ENCODE measurements around the gene TIE1.
A peak's percentile ranks its signal among the peaks of the same experiment; 100 is the strongest.
"Not testable (repeated sequence)": the region's sequence is repeated elsewhere in the genome, so short reads cannot be mapped to it uniquely, and the experiment has no call there.

Gene TIE1

DNA sequence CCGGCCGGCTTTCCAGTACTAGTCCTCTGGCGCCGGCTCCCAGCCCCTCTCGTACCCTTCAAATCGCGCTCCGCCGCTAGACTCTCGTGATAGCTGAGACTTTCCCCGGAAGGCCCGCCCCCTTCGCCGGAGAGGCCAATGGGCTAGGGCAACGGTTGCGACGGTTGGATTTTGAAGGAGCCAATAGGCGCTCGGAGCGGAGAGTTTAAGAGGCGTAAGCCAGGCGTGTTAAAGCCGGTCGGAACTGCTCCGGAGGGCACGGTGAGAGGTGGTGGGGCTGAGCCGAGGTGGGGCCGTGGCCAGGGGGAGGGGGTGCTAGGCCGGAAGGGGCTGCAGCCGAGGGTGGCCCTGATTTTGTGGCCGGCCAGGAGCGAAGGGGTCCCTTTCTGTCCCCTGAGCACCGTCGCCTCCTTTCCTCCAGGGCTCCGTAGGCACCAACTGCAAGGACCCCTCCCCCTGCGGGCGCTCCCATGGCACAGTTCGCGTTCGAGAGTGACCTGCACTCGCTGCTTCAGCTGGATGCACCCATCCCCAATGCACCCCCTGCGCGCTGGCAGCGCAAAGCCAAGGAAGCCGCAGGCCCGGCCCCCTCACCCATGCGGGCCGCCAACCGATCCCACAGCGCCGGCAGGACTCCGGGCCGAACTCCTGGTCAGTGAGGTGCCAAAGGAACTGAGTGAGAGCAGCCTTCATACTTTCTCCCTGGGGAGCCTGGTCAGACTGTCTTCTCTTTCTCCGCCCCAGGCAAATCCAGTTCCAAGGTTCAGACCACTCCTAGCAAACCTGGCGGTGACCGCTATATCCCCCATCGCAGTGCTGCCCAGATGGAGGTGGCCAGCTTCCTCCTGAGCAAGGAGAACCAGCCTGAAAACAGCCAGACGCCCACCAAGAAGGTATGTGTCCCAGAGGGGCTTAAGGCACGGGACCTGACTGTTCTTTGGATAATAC, 58.2 kb downstream of the TIE1 start, which contains the start of gene CDC20:
CDC20 (plus strand) TSS at position 236 of the 948 bp plus-strand sequence; CDS start at position 471, 235 bp downstream.
- DNase-seq (ENCODE audit: low read depth in 2 of 3, low spot score in 2 of 3): peak; percentile 97 to 98 (median 97)

DNA sequence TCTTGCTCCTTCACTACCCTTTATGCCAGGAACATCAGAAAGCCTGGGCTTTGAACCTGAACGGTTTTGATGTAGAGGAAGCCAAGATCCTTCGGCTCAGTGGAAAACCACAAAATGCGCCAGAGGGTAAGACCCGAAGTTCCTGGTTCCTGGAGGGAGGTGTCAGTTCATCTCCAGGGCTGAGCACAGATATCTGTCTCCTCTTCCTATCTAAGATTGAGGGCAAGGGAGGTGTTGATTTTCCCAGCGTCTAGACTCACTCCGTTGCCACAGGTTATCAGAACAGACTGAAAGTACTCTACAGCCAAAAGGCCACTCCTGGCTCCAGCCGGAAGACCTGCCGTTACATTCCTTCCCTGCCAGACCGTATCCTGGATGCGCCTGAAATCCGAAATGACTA, 58.9 kb downstream of the TIE1 start:
- DNase-seq (ENCODE audit: low read depth in 2 of 3, low spot score in 2 of 3): no peak

DNA sequence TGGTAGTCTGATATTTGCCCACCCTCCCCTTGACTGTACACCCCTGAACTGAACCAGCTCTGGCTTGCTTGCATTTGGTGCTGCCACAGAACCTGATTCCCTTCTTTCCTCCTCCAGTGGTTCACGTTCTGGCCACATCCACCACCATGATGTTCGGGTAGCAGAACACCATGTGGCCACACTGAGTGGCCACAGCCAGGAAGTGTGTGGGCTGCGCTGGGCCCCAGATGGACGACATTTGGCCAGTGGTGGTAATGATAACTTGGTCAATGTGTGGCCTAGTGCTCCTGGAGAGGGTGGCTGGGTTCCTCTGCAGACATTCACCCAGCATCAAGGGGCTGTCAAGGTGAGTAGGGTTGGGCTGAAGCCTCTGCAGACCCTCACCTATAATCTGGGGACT, 59.8 kb downstream of the TIE1 start:
- no peak for DNase-seq (ENCODE audit: low read depth in 2 of 3, low spot score in 2 of 3)

DNA sequence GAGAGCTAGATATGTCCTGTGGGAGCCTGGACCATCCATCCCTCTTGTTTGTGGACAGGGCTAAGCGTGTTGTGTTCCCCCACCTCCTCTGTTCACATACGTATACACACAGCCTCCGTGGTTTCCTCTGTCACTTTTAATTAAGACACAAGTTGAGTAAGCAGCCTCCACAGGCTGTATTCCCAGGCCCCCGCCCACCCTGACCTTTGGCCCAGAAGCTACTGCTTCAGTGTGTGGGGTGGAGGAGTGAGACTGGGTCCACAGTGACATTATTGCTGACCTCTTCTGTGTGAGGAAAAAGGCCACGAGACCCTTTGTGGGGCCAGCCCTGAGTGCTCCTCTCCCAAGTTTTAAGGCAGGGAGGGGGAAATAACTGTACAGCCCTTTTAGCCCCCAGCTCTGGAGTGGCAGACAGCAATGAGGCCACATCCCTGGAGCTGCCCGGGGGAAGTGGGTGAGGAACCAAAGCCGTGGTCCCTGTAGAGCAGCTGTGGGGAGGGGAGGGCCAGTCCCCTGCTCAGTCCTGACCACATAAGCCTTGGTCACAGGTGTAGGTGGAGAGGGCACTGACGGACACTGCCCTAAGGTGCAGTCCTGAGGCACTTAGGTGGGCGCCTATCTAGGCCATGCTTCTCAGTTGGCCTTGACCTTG, 62.6 kb downstream of the TIE1 start:
- no peak for DNase-seq (ENCODE audit: low read depth in 2 of 3, low spot score in 2 of 3)

DNA sequence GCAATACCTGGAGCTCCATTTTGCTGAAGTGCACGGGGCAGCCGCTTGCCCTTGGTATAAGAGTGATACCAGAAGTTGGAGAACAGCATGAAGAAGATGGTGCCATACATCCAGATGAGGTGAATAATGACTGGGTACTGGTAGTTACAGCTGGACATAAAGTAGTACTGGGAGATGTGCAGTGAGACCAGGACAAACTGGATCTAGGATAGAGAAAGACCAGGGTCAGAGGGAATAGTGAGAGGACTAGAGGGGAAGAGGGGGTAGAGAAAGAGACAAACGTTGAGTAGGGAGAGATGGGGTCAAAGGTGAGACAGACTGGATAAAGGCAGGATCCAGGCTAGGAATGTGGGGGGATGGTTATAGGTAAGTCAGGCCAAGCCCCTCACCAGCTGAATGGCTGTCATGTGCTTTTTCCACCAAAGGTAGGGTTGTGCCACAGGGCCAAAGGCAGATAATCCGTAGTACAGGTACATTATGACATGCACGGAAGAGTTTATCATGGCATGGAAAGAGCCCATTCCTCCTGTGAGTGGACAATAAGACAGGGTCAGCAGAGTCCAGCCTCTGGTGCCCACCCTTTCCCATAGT, 63.2 kb downstream of the TIE1 start:
- DNase-seq (ENCODE audit: low read depth in 2 of 3, low spot score in 2 of 3): no peak

DNA sequence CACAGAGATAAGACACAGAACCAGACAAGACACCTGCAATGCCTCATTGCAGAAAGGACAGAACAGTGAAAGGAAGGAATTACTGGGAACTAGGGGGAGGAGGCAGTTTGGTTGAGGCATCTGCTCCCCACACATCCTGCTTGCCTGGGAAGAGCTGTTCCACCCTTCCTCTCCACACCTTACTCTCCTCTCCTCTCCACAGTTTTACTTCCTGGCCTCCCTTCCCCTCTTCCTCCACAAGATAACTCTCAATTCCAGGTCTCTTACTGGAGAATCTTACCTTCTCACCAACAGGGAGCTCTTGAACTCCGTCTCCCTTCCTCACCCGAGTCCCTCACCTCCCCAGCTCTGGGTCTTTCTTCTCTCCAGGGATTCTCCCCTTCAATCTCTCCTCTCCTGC, 64.9 kb downstream of the TIE1 start:
- no peak for DNase-seq (ENCODE audit: low read depth in 2 of 3, low spot score in 2 of 3)

DNA sequence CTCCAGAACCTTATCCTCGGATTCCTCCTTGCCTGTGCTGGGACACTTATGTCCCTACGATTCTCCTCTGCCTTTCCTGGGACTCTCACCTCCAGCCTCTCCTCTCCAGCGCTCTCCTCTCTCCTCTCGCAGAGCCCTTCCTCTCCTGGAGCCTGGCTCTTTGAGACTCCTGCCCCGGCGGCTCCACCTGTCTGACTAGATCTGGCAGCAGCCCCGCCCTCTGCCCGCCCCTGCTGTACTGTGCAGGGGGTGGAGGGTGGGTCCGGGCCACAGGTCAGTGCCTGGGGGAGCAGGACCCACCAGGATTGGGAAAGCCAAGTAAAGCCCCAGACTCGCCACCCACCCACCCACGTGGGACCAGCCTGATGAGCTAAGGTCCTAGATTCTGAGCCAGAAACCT, 65.4 kb downstream of the TIE1 start:
- no peak for DNase-seq (ENCODE audit: low read depth in 2 of 3, low spot score in 2 of 3)

DNA sequence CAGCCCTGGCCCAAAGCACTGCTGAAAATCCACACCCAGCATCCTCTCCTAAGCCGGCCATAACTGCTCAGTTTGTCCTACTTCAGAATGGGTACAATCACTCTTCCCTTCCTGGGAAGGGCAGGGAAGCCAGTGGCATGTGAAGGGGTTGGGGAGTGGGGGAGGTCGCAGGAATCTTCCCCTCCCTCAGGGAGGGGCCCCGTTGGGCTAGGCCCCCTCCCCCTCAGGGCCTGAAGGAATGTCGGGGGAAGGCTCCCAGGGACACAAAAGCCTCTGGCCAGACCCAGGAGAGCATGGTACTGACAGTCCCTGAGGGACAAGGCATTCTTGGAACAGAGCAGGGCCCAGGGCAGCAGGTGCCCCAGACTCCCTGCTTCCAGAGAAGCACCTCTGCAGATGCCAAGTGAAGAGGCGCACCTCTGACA, 65.8 kb downstream of the TIE1 start:
- no peak for DNase-seq (ENCODE audit: low read depth in 2 of 3, low spot score in 2 of 3)

DNA sequence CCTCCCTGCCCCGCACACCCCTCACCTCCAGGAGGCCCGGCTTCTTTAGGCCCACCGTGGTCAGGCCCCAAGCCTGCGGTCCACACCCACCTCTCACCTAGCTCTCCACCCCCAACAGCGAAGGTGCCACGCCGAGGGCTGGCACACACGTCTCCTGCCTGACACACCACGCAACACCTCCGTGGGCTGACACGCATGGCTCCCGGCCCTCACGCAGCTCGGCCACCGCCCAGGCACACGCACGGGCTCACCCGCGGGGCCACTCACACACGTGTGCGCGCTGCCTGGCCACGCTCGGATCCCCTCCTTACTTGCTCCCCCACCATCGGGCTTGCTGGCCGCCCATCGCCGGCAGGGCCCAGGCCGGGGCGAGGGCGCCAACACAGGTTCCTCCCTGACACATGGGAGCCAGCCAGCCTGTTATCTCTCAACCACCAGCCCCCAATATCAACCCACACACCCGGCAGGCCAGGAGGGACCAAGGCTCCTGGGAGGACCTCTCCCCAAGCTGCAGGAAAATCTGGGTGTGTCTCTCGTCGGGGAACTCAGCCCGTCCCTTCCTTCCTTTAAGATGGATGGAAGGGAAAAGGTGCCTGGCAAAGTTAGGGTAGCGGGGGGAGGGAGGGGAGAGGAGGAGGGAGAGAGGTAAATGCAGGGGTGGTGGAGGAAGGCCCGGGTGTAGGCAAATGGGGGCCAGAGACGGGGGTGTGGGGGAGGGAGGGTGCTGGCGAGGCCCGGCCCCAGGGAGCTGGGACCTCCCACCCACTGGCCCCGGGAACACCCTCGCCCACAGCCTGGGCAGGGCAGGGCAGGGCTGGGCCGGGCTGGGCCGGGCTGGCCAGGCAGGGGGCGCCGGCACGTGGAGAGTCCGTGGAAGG, 66.5 kb downstream of the TIE1 start:
- no peak for DNase-seq (ENCODE audit: low read depth in 2 of 3, low spot score in 2 of 3)

DNA sequence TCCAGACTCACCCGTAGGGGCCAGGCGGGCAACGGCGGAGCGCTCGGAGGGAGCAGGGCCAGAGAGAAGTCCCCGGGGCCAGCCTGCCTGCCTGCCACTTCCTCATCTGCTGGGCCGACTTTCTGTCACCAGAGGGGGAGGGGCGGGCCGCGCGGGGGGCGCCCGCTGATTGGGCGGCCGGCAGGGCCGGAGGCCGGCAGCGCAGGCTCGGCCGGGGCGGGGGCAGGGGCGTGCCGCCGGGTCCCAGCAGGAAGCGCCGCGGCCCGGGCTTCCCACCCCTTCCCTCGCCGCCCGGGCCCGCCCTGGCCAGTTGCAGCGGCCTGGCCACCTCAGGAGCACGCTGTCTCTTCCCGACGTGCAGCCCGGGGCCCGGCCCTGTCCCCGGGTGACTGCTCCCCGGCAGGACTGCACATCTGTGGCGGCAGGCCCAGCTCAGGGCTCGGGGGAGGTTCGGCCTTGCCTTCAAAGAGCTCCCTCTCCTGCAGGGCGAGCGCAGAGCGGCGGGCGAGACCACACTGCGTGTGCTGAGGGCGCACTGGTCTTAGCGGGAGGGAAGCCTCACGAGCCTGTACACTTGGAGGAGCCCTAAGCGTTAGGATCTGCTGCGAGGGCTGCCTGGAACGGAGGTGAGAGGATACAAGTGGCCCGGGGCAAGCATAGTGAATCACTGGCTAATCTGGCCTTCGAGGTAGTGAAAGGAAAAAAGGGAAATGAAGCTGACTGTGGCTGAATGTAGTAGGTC, 67.3 kb downstream of the TIE1 start, which contains the start of gene ELOVL1:
ELOVL1 (minus strand) TSS at position 108 of the 742 bp plus-strand sequence. CDS start 2,402 bp downstream, outside the sequence.
- peak; percentile 84 to 90 (median 87) for DNase-seq (ENCODE audit: low read depth in 2 of 3, low spot score in 2 of 3)

DNA sequence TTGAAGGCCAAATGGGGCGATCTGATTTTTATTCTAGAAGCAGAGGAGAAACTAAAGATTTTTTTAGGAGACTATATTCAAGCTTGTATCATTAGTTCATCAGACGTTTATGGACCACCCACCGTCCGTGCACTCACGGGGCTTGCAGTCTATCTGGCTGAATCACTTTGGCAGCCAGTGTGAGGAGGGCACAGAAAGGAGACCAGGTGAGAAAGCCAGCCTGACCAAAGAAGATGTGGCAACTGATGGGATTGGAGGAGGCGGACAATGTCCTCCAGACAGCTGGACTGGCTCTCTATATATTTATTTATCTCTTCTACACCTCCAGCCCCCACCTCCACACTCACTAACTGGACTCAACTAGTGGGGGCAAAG, 67.9 kb downstream of the TIE1 start:
- no peak for DNase-seq (ENCODE audit: low read depth in 2 of 3, low spot score in 2 of 3)

DNA sequence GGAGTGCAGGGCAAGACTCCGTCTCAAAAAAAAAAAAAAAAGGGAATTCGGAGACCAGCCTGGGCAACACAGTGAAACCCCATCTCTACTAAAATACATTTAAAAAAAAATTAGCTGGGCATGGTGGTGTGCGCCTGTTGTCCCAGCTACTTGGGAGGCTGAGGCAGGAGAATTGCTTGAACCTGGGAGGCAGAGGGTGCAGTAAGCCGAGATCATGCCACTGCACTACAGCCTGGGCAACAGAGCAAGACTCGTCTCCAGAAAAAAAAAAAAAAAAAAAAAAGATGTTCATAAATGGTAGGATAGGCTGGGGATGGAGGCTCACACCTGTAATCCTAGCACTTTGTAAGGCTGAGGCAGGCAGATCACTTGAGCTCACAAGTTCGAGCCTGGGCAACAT, 69.0 kb downstream of the TIE1 start:
- DNase-seq (ENCODE audit: low read depth in 2 of 3, low spot score in 2 of 3): not testable (repeated sequence)

DNA sequence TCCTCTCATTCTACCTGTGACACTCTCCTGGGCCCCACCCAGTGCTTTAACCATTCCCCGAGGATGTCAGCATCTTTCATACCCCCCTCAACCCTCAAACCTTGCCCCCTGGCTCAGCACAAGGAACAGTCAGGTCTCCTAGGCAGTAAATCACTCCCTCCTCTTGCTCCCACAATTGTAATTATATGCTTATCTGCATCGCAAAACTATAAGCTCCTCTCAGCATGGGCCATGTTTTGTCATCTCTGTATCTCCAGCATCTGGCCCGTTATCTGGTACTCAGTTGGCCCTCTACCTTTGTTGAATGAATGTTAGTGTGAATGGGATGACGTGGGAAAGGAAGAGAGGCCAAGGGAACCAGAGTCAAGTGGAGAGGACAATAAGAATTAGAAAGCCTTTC, 69.8 kb downstream of the TIE1 start:
- DNase-seq (ENCODE audit: low read depth in 2 of 3, low spot score in 2 of 3): no peak

DNA sequence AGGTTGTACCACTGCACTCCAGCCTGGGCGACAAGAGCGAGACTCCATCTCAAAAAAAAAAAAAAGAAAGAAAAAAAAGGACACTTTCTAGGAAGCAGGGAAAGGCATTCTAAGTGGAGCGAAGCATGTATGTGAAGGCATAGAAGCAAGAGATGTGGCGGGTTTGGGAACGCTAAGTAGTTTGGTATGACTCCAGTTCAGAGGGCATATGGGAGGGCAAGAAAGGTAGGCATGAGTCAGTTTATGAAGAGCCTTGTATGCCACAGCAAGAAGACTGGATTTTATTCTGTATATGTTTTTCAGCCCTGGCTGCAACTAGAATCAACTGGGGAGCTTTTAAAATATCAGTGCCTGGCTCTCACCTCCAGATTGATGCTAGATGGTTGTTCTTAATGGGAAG, 71.4 kb downstream of the TIE1 start:
- DNase-seq (ENCODE audit: low read depth in 2 of 3, low spot score in 2 of 3): no peak
